ENCODE measurements around the gene IL1RAPL1.

DNA sequence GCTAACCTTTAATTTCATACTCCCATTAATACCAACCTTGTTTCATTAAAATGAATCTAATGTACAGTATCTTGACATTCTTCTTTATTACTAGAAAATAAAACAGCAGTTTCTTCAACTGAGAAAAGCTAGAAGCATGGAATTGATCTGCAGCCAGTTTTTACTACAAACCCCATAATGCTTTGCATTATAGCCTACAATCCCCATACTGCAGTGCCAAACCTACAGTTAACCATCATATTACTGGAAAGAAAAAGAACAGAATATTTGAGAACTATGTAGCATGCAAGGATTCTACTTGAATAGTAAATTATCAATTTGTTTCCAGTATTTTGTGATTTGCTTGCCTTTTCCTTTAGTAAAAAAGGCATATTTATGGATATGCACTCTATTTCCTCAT lies 3.2 kb upstream of the IL1RAPL1 start:
- TF ChIP-seq, protein P1, sequence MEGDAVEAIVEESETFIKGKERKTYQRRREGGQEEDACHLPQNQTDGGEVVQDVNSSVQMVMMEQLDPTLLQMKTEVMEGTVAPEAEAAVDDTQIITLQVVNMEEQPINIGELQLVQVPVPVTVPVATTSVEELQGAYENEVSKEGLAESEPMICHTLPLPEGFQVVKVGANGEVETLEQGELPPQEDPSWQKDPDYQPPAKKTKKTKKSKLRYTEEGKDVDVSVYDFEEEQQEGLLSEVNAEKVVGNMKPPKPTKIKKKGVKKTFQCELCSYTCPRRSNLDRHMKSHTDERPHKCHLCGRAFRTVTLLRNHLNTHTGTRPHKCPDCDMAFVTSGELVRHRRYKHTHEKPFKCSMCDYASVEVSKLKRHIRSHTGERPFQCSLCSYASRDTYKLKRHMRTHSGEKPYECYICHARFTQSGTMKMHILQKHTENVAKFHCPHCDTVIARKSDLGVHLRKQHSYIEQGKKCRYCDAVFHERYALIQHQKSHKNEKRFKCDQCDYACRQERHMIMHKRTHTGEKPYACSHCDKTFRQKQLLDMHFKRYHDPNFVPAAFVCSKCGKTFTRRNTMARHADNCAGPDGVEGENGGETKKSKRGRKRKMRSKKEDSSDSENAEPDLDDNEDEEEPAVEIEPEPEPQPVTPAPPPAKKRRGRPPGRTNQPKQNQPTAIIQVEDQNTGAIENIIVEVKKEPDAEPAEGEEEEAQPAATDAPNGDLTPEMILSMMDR (IDR thresholded peaks at IDR 0.05; ENCODE audit: insufficient read depth, low read depth, low read length) = no peak
- no peak for TF ChIP-seq EZH2 (IDR thresholded peaks at IDR 0.05; ENCODE audit: insufficient read depth, low read length)
